ENCODE measurements around the gene ARHGDIB.

ARHGDIB gene

DNA sequence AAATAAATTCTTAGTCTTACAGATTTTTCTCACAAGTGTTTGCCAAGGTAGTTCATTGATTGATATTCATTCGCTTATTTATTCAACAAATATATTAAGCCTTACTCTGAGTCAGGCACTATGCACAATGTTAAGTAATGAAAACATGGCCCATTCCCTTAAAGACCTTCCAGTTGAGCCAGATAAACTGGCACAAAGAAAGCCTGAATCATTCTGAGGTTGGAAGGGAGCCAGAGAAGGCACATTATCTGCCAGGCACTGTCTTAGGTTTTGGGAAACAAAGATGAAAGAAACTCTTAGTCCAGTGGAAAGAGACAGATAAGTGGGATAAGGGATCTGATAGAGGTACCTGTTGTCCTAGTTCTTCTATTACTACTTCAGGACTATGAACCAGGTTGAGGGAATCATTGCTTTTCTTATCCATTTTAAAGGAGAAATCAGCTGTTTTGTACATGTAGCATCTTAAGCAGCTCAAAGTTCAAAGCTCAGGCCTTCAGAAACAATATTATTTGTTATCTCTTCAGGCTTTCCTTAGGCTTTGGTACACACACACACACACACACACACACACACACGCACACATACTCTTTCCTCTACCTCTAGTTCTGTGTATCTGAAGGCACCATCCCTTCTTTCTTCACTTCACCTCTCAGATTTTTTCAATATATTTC lies 38.4 kb upstream of the ARHGDIB start:
- peak overlapping the region; percentile 71 for H3K27ac ChIP-seq
- TF ChIP-seq, protein P1, sequence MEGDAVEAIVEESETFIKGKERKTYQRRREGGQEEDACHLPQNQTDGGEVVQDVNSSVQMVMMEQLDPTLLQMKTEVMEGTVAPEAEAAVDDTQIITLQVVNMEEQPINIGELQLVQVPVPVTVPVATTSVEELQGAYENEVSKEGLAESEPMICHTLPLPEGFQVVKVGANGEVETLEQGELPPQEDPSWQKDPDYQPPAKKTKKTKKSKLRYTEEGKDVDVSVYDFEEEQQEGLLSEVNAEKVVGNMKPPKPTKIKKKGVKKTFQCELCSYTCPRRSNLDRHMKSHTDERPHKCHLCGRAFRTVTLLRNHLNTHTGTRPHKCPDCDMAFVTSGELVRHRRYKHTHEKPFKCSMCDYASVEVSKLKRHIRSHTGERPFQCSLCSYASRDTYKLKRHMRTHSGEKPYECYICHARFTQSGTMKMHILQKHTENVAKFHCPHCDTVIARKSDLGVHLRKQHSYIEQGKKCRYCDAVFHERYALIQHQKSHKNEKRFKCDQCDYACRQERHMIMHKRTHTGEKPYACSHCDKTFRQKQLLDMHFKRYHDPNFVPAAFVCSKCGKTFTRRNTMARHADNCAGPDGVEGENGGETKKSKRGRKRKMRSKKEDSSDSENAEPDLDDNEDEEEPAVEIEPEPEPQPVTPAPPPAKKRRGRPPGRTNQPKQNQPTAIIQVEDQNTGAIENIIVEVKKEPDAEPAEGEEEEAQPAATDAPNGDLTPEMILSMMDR (conservative IDR thresholded peaks at IDR 0.05), result no peak

DNA sequence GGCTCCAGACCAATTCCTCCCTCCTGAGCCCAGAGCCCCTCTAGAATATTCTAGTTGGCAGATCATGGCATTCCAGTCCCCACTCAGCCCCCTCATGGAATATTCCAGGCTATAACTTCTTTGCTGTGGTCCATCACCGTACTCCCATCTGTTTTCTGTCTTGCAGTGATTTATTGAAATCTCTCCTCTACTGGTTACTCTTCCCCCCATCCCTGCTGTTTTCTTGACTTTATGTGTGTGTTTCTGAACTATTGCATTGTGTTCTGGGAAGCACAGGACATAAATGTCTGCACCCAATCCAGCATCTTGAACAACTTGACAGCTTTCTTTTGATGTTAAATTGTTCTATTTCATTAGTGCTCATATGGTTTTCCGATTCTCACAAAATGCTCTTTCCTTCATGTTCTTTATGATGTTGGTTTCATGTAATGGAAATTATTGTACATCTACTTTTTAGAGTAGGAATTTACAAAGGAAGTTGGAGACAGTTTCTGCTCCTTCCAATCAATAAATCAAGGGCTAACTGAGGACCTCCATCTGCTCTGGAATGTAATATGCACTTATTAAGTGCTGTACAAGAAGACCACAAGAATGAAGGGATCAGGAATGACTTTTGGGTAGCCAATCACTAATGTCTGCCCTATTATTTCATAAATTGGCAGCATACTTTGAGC lies 37.8 kb upstream of the ARHGDIB start:
- H3K27ac ChIP-seq, result peak overlapping the region; percentile 71
- TF ChIP-seq, protein P1 (conservative IDR thresholded peaks at IDR 0.05), result no peak

DNA sequence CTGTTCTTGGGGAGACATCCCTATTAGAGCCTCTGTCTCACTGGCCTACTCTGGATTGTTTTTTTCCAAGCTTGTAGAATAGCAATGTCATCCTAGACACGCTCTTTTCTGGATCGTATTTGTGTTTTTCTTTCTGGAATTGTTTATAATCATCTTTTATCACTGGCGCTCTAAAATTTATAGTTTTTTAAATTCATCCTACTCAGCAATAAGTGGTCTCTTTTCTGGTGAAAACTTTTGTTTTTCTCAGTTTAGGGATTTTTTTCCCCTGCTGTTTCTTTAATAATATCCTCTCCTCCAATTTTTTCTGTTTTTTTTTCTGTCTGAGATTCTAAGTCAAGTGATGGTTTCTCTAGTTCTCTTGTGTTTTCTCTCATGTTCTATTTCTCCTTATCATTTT lies 36.6 kb upstream of the ARHGDIB start:
- TF ChIP-seq, protein P1 (conservative IDR thresholded peaks at IDR 0.05), result no peak
- H3K27ac ChIP-seq, result no peak overlapping the region; the same call in 1 of the 2 replicates

DNA sequence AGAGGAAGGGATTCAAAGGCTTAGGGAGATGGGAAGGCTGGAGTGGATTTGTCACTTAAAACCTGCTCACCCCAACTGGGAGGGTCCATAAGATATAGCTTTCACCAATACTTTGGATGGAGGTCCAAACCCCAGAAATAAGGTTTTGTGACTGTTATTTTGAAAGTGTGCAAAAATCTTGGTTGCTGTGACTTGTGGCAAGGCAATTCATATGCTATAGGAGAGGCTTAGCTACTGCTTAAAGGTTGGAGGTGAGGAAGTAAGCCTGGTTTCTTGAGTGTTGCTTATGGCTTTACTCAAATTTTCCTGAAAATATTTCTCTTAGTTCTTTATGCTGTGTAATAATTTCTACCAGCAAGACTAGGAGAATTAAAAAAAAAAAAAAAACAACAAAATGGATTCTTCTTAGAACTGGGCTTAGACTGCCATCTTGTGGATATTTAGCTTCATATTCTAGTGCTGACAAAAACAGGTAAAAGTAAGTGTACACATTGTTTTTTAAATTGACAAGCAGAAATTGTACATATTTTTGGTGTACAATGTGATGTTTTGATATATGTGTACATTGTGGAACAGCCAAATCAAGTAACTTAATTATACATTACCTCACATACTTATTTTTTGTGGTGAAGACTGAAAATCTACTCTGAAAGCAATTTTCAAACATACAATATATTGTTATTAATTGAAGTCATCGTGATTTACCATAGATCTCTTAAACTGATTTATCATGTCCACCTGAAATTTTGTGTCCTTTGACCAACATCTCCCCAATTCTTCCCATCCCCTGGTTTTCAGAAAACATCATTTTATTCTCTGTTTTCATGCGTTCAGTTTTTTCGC lies 34.4 kb upstream of the ARHGDIB start:
- peak overlapping the region; percentile 2; the same call in 1 of the 2 replicates for H3K27ac ChIP-seq
- TF ChIP-seq, protein P1 (conservative IDR thresholded peaks at IDR 0.05), result peak; percentile 89

DNA sequence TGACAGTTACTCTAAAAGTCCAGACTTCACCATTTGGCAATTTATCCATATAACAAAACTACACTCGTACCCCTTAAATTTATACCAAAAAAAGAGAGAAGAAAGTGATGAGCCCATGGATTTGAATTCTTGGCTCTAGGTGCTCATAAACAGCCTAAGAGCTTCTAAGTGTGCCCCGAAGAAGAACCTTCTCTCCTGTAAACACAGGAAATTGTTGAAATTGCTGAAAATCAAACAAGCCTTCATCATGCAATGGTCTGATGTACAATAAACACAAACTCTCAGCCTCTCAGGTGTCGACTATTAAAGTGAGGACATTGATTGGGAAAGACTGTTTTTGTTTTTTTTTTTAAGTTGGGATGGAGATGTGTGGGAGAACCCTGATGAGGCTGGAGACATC lies 33.2 kb upstream of the ARHGDIB start:
- TF ChIP-seq, protein P1 (conservative IDR thresholded peaks at IDR 0.05), result no peak
- H3K27ac ChIP-seq, result no peak overlapping the region; the same call in 1 of the 2 replicates

DNA sequence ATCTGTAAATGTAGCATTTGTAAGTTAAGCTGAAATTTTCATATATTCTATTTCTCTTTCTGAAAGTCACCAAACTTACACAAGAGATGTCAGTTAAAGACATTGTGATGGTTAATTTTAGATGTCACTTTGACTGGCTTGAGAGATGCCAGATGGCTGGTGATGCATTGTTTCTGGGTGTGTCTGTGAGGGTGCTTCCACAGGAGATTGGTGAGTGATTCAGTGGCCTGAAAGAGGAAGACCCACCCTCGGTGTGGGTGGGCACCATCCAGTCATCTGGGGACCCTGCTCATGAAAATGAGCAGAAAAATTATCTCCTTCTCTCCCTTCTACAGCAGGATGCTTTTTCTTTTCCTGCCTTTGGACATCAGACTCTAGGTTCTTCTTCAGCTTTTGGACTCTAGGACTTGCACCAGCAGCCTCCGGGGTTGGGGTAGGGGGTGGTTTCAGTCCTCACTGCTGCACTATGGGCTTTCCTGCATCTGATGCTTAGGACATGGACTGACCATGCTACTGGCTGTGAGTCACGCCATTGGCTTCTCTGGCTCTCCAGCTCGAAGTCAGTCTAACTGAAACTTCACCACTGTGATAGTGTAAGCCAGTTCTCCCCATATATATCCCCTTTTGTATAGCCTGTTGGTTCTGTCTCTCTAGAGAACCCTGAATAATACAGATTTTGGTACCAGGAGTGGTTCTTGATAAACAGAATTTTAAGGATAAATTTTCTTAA lies 32.3 kb upstream of the ARHGDIB start:
- TF ChIP-seq, protein P1 (conservative IDR thresholded peaks at IDR 0.05), result no peak
- no peak overlapping the region for H3K27ac ChIP-seq

Measured in VCaP (cell line).